K562 (cell line): Measurements from ENCODE around the gene PRKG1.

Experiments used
- SRSF1 ChIP-seq: fragments of 200-400 bp; formaldehyde crosslinking; IDR thresholded peaks from 2 replicates; pipeline ENCODE4 v1.6.1; 2017; ENCODE audit warnings: mild to moderate bottlenecking, low read depth, low read length, moderate library complexity
- STAT5B ChIP-seq: fragments of 250-450 bp; sonication (Bioruptor Pico); IDR thresholded peaks from 2 replicates; pipeline ENCODE4 v1.8.0; 2021; ENCODE audit warnings: mild to moderate bottlenecking, inconsistent platforms
- ZNF518B ChIP-seq: fragments of 250-450 bp; sonication (Bioruptor Pico); IDR thresholded peaks from 2 replicates; pipeline ENCODE4 v1.5.0; 2021; ENCODE audit warnings: mild to moderate bottlenecking, moderate library complexity

GRCh38 chr10:51928162-51928561 lies 853.9 kb downstream of the PRKG1 start:
- TF ChIP-seq SRSF1 (no peak), ZNF518B (CRISPR knock-in tag) (no peak), STAT5B (CRISPR knock-in tag) (no peak)
